Loucy (cell line): ENCODE data around the gene TPP2.

Experiments used
- H2AFZ ChIP-seq: fragments of 200-600 bp; sonication (generic); 2 replicates; pipeline ENCODE4 v1.6.0; 2016; ENCODE audit warnings: antibody characterized with exemption, mild to moderate bottlenecking, low read length, moderate library complexity
- H3F3A ChIP-seq: fragments of 200-600 bp; 2 replicates; pipeline ENCODE4 v1.6.0; 2016; ENCODE audit warnings: antibody characterized with exemption, low read depth, mild to moderate bottlenecking
- H3K27me3 ChIP-seq: fragments of 200-600 bp; sonication (generic); 2 replicates; pipeline ENCODE4 v1.6.1; 2014; ENCODE audit warnings: low read length, mild to moderate bottlenecking; ENCODE audit not compliant: insufficient read depth, poor library complexity, severe bottlenecking
- H3K36me3 ChIP-seq: fragments of 200-600 bp; sonication (generic); 2 replicates; pipeline ENCODE4 v1.6.1; 2016; ENCODE audit warnings: low read length; ENCODE audit not compliant: insufficient read depth
- H3K4me1 ChIP-seq: fragments of 200-600 bp; sonication (generic); 2 replicates; pipeline ENCODE4 v1.5.1; 2014; ENCODE audit warnings: low read length, mild to moderate bottlenecking; ENCODE audit not compliant: insufficient read depth, poor library complexity, severe bottlenecking
- H3K4me2 ChIP-seq: fragments of 200-600 bp; sonication (generic); 2 replicates; pipeline ENCODE4 v1.6.0; 2014; ENCODE audit warnings: antibody characterized with exemption, low read length, low read depth, mild to moderate bottlenecking; ENCODE audit not compliant: poor library complexity, severe bottlenecking
- H3K4me3 ChIP-seq: fragments of 200-600 bp; sonication (generic); 2 replicates; pipeline ENCODE4 v1.5.1; 2014; ENCODE audit warnings: low read length, mild to moderate bottlenecking, mixed read lengths; ENCODE audit not compliant: poor library complexity, severe bottlenecking
- H3K79me2 ChIP-seq: fragments of 200-600 bp; sonication (generic); 2 replicates; pipeline ENCODE4 v1.6.1; 2014; ENCODE audit warnings: low read length; ENCODE audit not compliant: insufficient read depth
- H3K9ac ChIP-seq: fragments of 200-600 bp; sonication (generic); 2 replicates; pipeline ENCODE4 v1.6.0; 2014; ENCODE audit warnings: mild to moderate bottlenecking, low read depth, low read length, moderate library complexity; ENCODE audit not compliant: poor library complexity, severe bottlenecking
- H3K9me2 ChIP-seq: fragments of 200-600 bp; sonication (generic); replicated peaks from 2 replicates; pipeline ENCODE4 v1.6.1; 2016; ENCODE audit warnings: low read depth, low read length, mixed read lengths
- H3K9me3 ChIP-seq: fragments of 200-600 bp; sonication (generic); 2 replicates; pipeline ENCODE4 v1.6.1; 2014; ENCODE audit warnings: mild to moderate bottlenecking, antibody characterized with exemption, low read length, low read depth; ENCODE audit not compliant: insufficient read depth
- H4K20me1 ChIP-seq: fragments of 200-600 bp; sonication (generic); 2 replicates; pipeline ENCODE4 v1.6.0; 2014; ENCODE audit warnings: antibody characterized with exemption, low read length, mild to moderate bottlenecking; ENCODE audit not compliant: insufficient read depth, poor library complexity, severe bottlenecking
- CTCF ChIP-seq: fragments of 200-600 bp; sonication (generic); conservative IDR thresholded peaks from 2 replicates; pipeline ENCODE4 v1.5.1; 2014; ENCODE audit warnings: mild to moderate bottlenecking, antibody characterized with exemption, low read length
- EZH2phosphoT487 ChIP-seq: fragments of 200-600 bp; IDR thresholded peaks from 2 replicates; pipeline ENCODE4 v1.6.1; 2018; ENCODE audit warnings: antibody characterized with exemption, mild to moderate bottlenecking, moderate library complexity, borderline replicate concordance

TPP2 gene

GRCh38 chr13:102659168-102659713 lies 62.5 kb downstream of the TPP2 start:
- Histone ChIP-seq H3K9me3 (no peaks in the 10 kb centered on the region), H3K36me3 (peaks cover 44% of the 10 kb centered on the region; the same call in 1 of the 2 replicates), H2AFZ (no peak overlapping the region), H3K79me2 (no peaks in the 10 kb centered on the region), H3K4me2 (no peak overlapping the region), H3K4me1 (no peaks in the 10 kb centered on the region), H3K4me3 (no peak overlapping the region), H3K9ac (no peak overlapping the region), H3K27me3 (no peaks in the 10 kb centered on the region), H3K9me2 (no peaks in the 10 kb centered on the region), H4K20me1 (no peaks in the 10 kb centered on the region), H3F3A (no peaks in the 10 kb centered on the region)
- TF ChIP-seq EZH2phosphoT487 (no peak), CTCF (no peak)

GRCh38 chr13:102667023-102667422 lies 70.2 kb downstream of the TPP2 start:
- H2AFZ ChIP-seq, result no peak overlapping the region
- no peaks in the 10 kb centered on the region for H3K9me2 ChIP-seq
- H3K9ac ChIP-seq, result no peak overlapping the region
- peaks cover 73% of the 10 kb centered on the region for H3K36me3 ChIP-seq
- TF ChIP-seq CTCF (no peak), EZH2phosphoT487 (no peak)
- peaks cover 13% of the 10 kb centered on the region; the same call in 1 of the 2 replicates for H3K9me3 ChIP-seq
- H3K27me3 ChIP-seq, result no peaks in the 10 kb centered on the region
- H3K4me2 ChIP-seq, result no peak overlapping the region
- H3K4me3 ChIP-seq, result no peak overlapping the region
- H3K79me2 ChIP-seq, result no peaks in the 10 kb centered on the region
- no peaks in the 10 kb centered on the region for H4K20me1 ChIP-seq
- no peaks in the 10 kb centered on the region for H3K4me1 ChIP-seq
- no peaks in the 10 kb centered on the region for H3F3A ChIP-seq

GRCh38 chr13:102667911-102668310 lies 71.1 kb downstream of the TPP2 start:
- peaks cover 13% of the 10 kb centered on the region; the same call in 1 of the 2 replicates for H3K9me3 ChIP-seq

GRCh38 chr13:102670130-102670529 lies 73.3 kb downstream of the TPP2 start:
- Histone ChIP-seq H2AFZ (no peak overlapping the region), H4K20me1 (no peaks in the 10 kb centered on the region), H3K36me3 (peaks cover 86% of the 10 kb centered on the region), H3K79me2 (no peaks in the 10 kb centered on the region), H3K4me1 (no peaks in the 10 kb centered on the region), H3K27me3 (no peaks in the 10 kb centered on the region), H3K9ac (no peak overlapping the region), H3K4me2 (no peak overlapping the region), H3F3A (no peaks in the 10 kb centered on the region), H3K9me2 (no peaks in the 10 kb centered on the region), H3K9me3 (peaks cover 13% of the 10 kb centered on the region; the same call in 1 of the 2 replicates), H3K4me3 (no peak overlapping the region)
- no peak for TF ChIP-seq CTCF
- TF ChIP-seq EZH2phosphoT487, result no peak

More at GRCh38 chr13:102667911-102668310, 71.1 kb downstream of the TPP2 start:
- no peak overlapping the region for H2AFZ ChIP-seq
- H3K9me2 ChIP-seq, result no peaks in the 10 kb centered on the region
- no peaks in the 10 kb centered on the region for H3K27me3 ChIP-seq
- no peak for TF ChIP-seq EZH2phosphoT487
- no peaks in the 10 kb centered on the region for H3F3A ChIP-seq
- no peaks in the 10 kb centered on the region for H4K20me1 ChIP-seq
- H3K36me3 ChIP-seq, result peaks cover 77% of the 10 kb centered on the region
- H3K4me1 ChIP-seq, result no peaks in the 10 kb centered on the region
- H3K9ac ChIP-seq, result no peak overlapping the region
- H3K79me2 ChIP-seq, result no peaks in the 10 kb centered on the region
- H3K4me2 ChIP-seq, result no peak overlapping the region
- H3K4me3 ChIP-seq, result no peak overlapping the region
